Uterus (tissue), 4 donors: Measurements from ENCODE around the gene KTN1. TPM values are rescaled to one million over a fixed set of nuclear protein-coding genes. Genes with fewer than 3 reads are reported as not detected.

ENCODE experiments used
- DNase-seq, 2 donors: peaks; one replicate each; pipeline ENCODE4 v3.0.0-alpha.2; 2019 to 2020
- H3K27ac ChIP-seq, 2 donors: fragments of 200-600 bp; sonication (generic); 1 replicate in 1 of 2; 2 replicates in 1 of 2; pipeline ENCODE4 v1.5.1; 2016 to 2018
- H3K27me3 ChIP-seq, 2 donors: fragments of 200-600 bp; sonication (generic); one replicate each; pipeline ENCODE4 v1.5.1; 2018 to 2019; ENCODE audit warnings: control low read depth in 1 of 2
- H3K36me3 ChIP-seq, 2 donors: fragments of 200-600 bp; sonication (generic); one replicate each; pipeline ENCODE4 v1.5.1; 2019; ENCODE audit warnings: control low read depth in 1 of 2
- H3K4me1 ChIP-seq, 2 donors: fragments of 200-600 bp; sonication (generic); one replicate each; pipeline ENCODE4 v1.5.1; 2018 to 2019; ENCODE audit warnings: control low read depth in 1 of 2
- H3K4me3 ChIP-seq, 2 donors: fragments of 200-600 bp; sonication (generic); 1 replicate in 1 of 2; 2 replicates in 1 of 2; pipeline ENCODE4 v1.5.1; 2018 to 2019; ENCODE audit warnings: mild to moderate bottlenecking in 1 of 2
- H3K9me3 ChIP-seq, 2 donors: fragments of 200-600 bp; sonication (generic); one replicate each; pipeline ENCODE4 v1.5.1; 2019; ENCODE audit warnings: control low read depth in 1 of 2
- POLR2A ChIP-seq, 2 donors: fragments of 450-650 bp; IDR thresholded peaks; one replicate each; pipeline ENCODE4 v1.6.1; 2016; ENCODE audit warnings: antibody characterized with exemption in 2 of 2, mild to moderate bottlenecking in 1 of 2, moderate library complexity in 1 of 2
- intact Hi-C: fragments of 100-400 bp; cut with DNase I; formaldehyde crosslinking; loops from one replicate; pipeline ENCODE4 v1.15.1; 2023; ENCODE audit warnings: low total_unique reads
- total RNA-seq, 4 donors: library from RNA; depleted of rRNA in 3 of 4; stranded (reverse); fragments of >200 nt in 3 of 4; gene quantifications; one replicate each; pipeline versions ENCODE4 v1.1.0 to v1.2.4, GENCODE V29; 2014 to 2023
- TF ChIP-seq, protein P1 (sequence below), 4 experiments: fragments of 200-600 bp in 2 of 4; fragments of 450-650 bp in 2 of 4; sonication (generic) in 2 of 4; IDR thresholded peaks; one replicate each; pipeline ENCODE4 v1.5.1; 2016 to 2019; ENCODE audit warnings: antibody characterized with exemption in 4 of 4, mild to moderate bottlenecking in 2 of 4, moderate library complexity in 1 of 4
- donor health status: DM: yes; HTN: yes; CAD: no.

KTN1 gene
- total RNA-seq, 4 donors from 2014 or later: 57.9 to 183 (median 99.7) TPM

DNA sequence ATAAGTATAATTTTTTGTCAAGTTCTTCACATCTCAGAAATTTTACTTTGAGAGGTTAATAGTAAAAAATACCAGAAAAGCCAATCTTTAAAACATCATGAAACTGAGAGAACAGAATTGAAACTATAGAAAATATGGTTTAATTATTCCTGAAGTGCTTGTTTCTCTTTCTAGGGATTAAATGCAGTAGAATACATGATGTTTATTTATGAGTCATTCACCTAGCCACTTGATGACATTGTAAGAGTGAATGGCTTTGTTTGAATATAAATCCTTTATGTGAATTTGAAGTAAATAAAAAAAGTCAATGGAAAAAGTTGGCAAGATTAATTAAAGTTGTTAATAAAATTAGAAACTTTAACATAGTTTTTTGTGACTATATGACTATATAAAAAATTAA lies 48.4 kb downstream of the KTN1 start:
- intact Hi-C loops: no loop called here
- no peak for DNase-seq
- no peaks in the 10 kb centered on the region for H3K36me3 ChIP-seq

DNA sequence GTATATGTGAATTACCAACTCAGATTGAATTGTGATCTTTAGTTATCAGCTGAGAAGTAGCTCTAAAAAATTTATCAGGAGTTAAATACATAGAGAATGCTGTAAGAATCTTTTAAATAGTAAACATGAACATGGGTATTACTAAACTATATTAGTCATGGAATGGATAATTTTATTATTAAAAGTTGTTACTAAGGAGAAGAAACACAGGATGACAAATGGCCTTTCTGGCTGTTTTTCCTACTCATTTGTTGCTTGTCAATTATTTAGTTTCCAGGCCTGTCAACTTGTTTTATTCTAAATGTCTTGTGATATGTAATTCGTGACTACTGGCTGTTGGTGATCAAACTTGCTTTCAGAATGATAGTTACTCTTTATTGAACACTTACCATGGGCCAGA lies 58.7 kb downstream of the KTN1 start:
- H3K36me3 ChIP-seq: no peaks in the 10 kb centered on the region
- no peak overlapping the region for H3K27ac ChIP-seq
- H3K4me3 ChIP-seq: no peak overlapping the region

More for the DNA sequence above, 48.4 kb downstream of the KTN1 start:
- Histone ChIP-seq H3K4me1 (no peaks in the 10 kb centered on the region), H3K9me3 (no peaks in the 10 kb centered on the region), H3K4me3 (no peak overlapping the region), H3K27ac (no peak overlapping the region), H3K27me3 (no peaks in the 10 kb centered on the region)
- TF ChIP-seq, protein P1, sequence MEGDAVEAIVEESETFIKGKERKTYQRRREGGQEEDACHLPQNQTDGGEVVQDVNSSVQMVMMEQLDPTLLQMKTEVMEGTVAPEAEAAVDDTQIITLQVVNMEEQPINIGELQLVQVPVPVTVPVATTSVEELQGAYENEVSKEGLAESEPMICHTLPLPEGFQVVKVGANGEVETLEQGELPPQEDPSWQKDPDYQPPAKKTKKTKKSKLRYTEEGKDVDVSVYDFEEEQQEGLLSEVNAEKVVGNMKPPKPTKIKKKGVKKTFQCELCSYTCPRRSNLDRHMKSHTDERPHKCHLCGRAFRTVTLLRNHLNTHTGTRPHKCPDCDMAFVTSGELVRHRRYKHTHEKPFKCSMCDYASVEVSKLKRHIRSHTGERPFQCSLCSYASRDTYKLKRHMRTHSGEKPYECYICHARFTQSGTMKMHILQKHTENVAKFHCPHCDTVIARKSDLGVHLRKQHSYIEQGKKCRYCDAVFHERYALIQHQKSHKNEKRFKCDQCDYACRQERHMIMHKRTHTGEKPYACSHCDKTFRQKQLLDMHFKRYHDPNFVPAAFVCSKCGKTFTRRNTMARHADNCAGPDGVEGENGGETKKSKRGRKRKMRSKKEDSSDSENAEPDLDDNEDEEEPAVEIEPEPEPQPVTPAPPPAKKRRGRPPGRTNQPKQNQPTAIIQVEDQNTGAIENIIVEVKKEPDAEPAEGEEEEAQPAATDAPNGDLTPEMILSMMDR (IDR thresholded peaks at IDR 0.05): no peak
- TF ChIP-seq POLR2A (IDR thresholded peaks at IDR 0.05): no peak

DNA sequence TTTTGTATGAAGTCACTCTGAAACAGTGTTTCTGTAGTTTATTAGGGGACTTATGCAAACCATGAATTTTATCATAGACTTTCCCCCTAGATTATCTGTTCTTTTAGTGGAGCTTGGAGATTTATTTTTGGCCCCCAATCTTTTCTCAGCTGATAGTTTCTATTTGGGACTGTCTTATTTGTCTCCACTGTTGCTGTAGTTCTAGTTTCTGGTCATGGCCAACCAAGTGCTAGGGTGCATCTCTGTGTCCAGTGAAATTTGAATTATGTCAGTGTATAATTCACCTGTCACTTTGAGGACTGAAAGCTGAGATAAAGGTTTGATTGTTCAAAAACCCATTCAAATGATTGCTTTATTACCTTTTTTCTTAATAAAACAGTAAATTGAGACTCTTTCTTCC lies 61.3 kb downstream of the KTN1 start:
- no peak for TF ChIP-seq POLR2A (IDR thresholded peaks at IDR 0.05)
- TF ChIP-seq, protein P1 (IDR thresholded peaks at IDR 0.05): no peak
- H3K4me1 ChIP-seq: no peaks in the 10 kb centered on the region
- H3K4me3 ChIP-seq: no peak overlapping the region
- no peaks in the 10 kb centered on the region for H3K9me3 ChIP-seq
- intact Hi-C loops: no loop called here
- no peaks in the 10 kb centered on the region for H3K36me3 ChIP-seq
- DNase-seq: no peak
- no peaks in the 10 kb centered on the region for H3K27me3 ChIP-seq
- H3K27ac ChIP-seq: no peak overlapping the region

More for the DNA sequence above, 58.7 kb downstream of the KTN1 start:
- H3K27me3 ChIP-seq: no peaks in the 10 kb centered on the region
- no peak for DNase-seq
- intact Hi-C loops: no loop called here
- no peak for TF ChIP-seq POLR2A (IDR thresholded peaks at IDR 0.05)
- TF ChIP-seq, protein P1 (IDR thresholded peaks at IDR 0.05): no peak
- no peaks in the 10 kb centered on the region for H3K4me1 ChIP-seq
- H3K9me3 ChIP-seq: no peaks in the 10 kb centered on the region

DNA sequence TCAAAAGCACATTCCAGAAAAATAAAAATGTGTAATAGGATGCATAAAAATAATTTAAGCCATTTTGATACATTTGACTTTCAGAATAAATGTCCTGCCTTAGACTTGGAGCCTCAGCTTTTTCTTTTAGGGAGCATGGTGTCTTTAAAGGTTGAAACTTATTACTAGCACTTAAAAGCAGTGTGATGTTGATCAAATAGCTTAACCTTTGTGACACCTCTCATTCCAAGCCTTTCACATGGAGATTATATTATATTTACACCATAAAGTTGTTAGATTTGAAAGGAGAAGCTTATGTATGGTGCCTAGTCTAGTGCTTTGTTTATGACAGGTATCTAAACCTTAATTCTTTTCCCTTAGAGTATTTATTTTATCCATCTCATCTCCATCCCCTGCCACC lies 61.9 kb downstream of the KTN1 start:
- Histone ChIP-seq H3K4me1 (no peaks in the 10 kb centered on the region), H3K36me3 (no peaks in the 10 kb centered on the region), H3K27me3 (no peaks in the 10 kb centered on the region), H3K9me3 (no peaks in the 10 kb centered on the region), H3K4me3 (no peak overlapping the region), H3K27ac (no peak overlapping the region)
- TF ChIP-seq, protein P1 (IDR thresholded peaks at IDR 0.05): no peak
- TF ChIP-seq POLR2A (IDR thresholded peaks at IDR 0.05): no peak
- no peak for DNase-seq
- intact Hi-C loops: no loop called here

DNA sequence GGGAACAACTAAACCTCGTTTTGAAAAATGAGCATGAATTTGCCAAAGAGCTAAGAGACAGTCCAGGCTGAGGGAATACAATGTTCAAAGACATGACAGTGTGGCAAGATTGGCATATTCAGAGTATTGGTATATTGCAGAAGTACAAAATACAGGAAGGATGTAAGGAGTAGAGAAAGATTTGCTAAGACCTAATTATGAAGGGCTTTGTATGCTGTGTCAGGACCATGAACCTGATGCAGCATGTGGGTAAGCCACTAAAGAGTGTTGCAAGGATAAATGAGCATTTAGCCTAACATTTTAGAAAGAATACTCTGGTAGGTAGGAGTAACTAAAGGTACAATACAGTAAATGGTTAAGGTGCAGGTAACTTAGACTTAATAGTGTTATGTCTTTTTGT lies 65.1 kb downstream of the KTN1 start:
- TF ChIP-seq, protein P1 (IDR thresholded peaks at IDR 0.05): no peak
- no peak for TF ChIP-seq POLR2A (IDR thresholded peaks at IDR 0.05)
- no peak for DNase-seq
- intact Hi-C loops: no loop called here
- Histone ChIP-seq H3K27me3 (no peaks in the 10 kb centered on the region), H3K4me1 (no peaks in the 10 kb centered on the region), H3K36me3 (no peaks in the 10 kb centered on the region), H3K4me3 (no peak overlapping the region), H3K9me3 (no peaks in the 10 kb centered on the region), H3K27ac (no peak overlapping the region)
